OCI-LY1 (cell line): ENCODE results near the gene CIB1.

Experiments used
- H2AFZ ChIP-seq: fragments of 200-600 bp; sonication (generic), shearing (Covaris generic); 2 replicates; pipeline ENCODE4 v1.6.0; 2014; ENCODE audit warnings: antibody characterized with exemption, mild to moderate bottlenecking, low read length
- H3F3A ChIP-seq: fragments of 200-600 bp; sonication (generic), shearing (Covaris generic); 2 replicates; pipeline ENCODE4 v1.6.0; 2014; ENCODE audit warnings: mild to moderate bottlenecking, antibody characterized with exemption, low read length, moderate library complexity; ENCODE audit not compliant: insufficient read depth
- H3K27ac ChIP-seq: fragments of 200-600 bp; sonication (generic); 2 replicates; pipeline ENCODE4 v1.5.1; 2014; ENCODE audit warnings: low read length, mixed run types, mild to moderate bottlenecking, low read depth; ENCODE audit not compliant: poor library complexity, severe bottlenecking
- H3K27me3 ChIP-seq: fragments of 200-600 bp; sonication (generic); 2 replicates; pipeline ENCODE4 v1.6.0; 2014; ENCODE audit warnings: antibody characterized with exemption, mild to moderate bottlenecking, low read length, moderate library complexity; ENCODE audit not compliant: insufficient read depth
- H3K36me3 ChIP-seq: fragments of 200-600 bp; sonication (generic); 2 replicates; pipeline ENCODE4 v1.6.1; 2014; ENCODE audit warnings: mild to moderate bottlenecking, antibody characterized with exemption, low read length, moderate library complexity, mixed read lengths; ENCODE audit not compliant: insufficient read depth
- H3K4me1 ChIP-seq: fragments of 200-600 bp; sonication (generic); 2 replicates; pipeline ENCODE4 v1.5.1; 2014; ENCODE audit warnings: mild to moderate bottlenecking, low read length, moderate library complexity; ENCODE audit not compliant: insufficient read depth, severe bottlenecking
- H3K4me2 ChIP-seq: fragments of 200-600 bp; sonication (generic), shearing (Covaris generic); 2 replicates; pipeline ENCODE4 v1.6.1; 2014; ENCODE audit warnings: low read length
- H3K4me3 ChIP-seq: fragments of 200-600 bp; sonication (generic); 2 replicates; pipeline ENCODE4 v1.5.1; 2014; ENCODE audit warnings: low read length, low read depth, mild to moderate bottlenecking, mixed read lengths; ENCODE audit not compliant: poor library complexity, severe bottlenecking
- H3K79me2 ChIP-seq: fragments of 200-600 bp; shearing (Covaris generic); 2 replicates; pipeline ENCODE4 v1.6.1; 2016; ENCODE audit warnings: mixed run types, low read length, mixed read lengths; ENCODE audit not compliant: insufficient read depth
- H3K9ac ChIP-seq: fragments of 200-600 bp; sonication (generic), shearing (Covaris generic); 2 replicates; pipeline ENCODE4 v1.6.1; 2014; ENCODE audit warnings: mild to moderate bottlenecking, low read length, mixed read lengths
- H3K9me2 ChIP-seq: fragments of 200-600 bp; sonication (generic), shearing (Covaris generic); 2 replicates; pipeline ENCODE4 v1.6.1; 2014; ENCODE audit warnings: low read depth, mild to moderate bottlenecking, low read length, mixed read lengths
- H3K9me3 ChIP-seq: fragments of 200-600 bp; shearing (Covaris generic); 2 replicates; pipeline ENCODE4 v1.6.1; 2014; ENCODE audit warnings: low read length, mixed read lengths
- H4K20me1 ChIP-seq: fragments of 200-600 bp; sonication (generic), shearing (Covaris generic); 2 replicates; pipeline ENCODE4 v1.6.0; 2016; ENCODE audit warnings: mild to moderate bottlenecking, low read length; ENCODE audit not compliant: insufficient read depth
- EZH2 ChIP-seq: fragments of 200-600 bp; sonication (generic), shearing (Covaris generic); IDR thresholded peaks from 2 replicates; pipeline ENCODE4 v1.8.0; 2017; ENCODE audit warnings: borderline replicate concordance, mixed run types, mild to moderate bottlenecking, antibody characterized with exemption, low read length, moderate library complexity, mixed read lengths
- TF ChIP-seq, protein P1 (sequence below): fragments of 200-600 bp; sonication (generic), shearing (Covaris generic); IDR thresholded peaks from 2 replicates; pipeline ENCODE4 v1.5.1; 2017; ENCODE audit warnings: mild to moderate bottlenecking, antibody characterized with exemption, low read length, moderate library complexity, mixed read lengths

CIB1 gene

DNA sequence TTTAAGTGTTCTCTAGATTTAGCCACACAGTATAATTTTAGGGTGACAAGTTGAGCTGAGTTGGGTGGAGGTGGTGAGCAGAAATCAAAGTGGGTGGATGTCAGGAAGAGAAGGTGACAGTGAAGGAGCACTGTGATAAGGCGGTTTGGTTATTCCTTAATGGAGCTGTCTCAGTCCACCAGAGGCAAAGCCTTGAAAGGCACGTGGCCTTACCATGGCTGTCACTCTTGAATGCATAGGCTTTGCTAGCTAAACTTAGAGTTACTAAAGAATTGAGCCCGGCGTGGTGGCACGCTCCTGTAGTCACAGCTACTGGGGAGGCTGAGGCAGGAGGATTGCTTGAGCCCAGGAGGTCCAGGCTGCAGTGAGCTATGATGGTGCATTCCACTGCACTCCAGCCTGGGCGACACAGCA is 15.1 kb upstream of the CIB1 start:
- Histone ChIP-seq H3K4me3 (no peak overlapping the region), H3K9me3 (no peaks in the 10 kb centered on the region), H3K4me1 (peaks cover 4% of the 10 kb centered on the region), H3K27ac (no peak overlapping the region), H3F3A (no peaks in the 10 kb centered on the region), H3K9ac (no peak overlapping the region), H4K20me1 (no peaks in the 10 kb centered on the region), H2AFZ (no peak overlapping the region), H3K9me2 (no peaks in the 10 kb centered on the region), H3K4me2 (no peak overlapping the region), H3K36me3 (no peaks in the 10 kb centered on the region), H3K27me3 (0 out of 2 replicates have a peak, but pooled peaks cover 10% of the 10 kb centered on the region), H3K79me2 (no peaks in the 10 kb centered on the region)
- TF ChIP-seq, protein P1, sequence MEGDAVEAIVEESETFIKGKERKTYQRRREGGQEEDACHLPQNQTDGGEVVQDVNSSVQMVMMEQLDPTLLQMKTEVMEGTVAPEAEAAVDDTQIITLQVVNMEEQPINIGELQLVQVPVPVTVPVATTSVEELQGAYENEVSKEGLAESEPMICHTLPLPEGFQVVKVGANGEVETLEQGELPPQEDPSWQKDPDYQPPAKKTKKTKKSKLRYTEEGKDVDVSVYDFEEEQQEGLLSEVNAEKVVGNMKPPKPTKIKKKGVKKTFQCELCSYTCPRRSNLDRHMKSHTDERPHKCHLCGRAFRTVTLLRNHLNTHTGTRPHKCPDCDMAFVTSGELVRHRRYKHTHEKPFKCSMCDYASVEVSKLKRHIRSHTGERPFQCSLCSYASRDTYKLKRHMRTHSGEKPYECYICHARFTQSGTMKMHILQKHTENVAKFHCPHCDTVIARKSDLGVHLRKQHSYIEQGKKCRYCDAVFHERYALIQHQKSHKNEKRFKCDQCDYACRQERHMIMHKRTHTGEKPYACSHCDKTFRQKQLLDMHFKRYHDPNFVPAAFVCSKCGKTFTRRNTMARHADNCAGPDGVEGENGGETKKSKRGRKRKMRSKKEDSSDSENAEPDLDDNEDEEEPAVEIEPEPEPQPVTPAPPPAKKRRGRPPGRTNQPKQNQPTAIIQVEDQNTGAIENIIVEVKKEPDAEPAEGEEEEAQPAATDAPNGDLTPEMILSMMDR: no peak
- TF ChIP-seq EZH2: no peak

GRCh38 chr15:90243943-90244639 is 10.3 kb upstream of the CIB1 start:
- Histone ChIP-seq H4K20me1 (no peaks in the 10 kb centered on the region), H3K27ac (no peak overlapping the region), H3K9me2 (no peaks in the 10 kb centered on the region), H3F3A (no peaks in the 10 kb centered on the region), H3K4me1 (no peaks in the 10 kb centered on the region), H3K79me2 (no peaks in the 10 kb centered on the region), H3K36me3 (peaks cover 6% of the 10 kb centered on the region; the same call in 1 of the 2 replicates), H3K9ac (no peak overlapping the region), H3K9me3 (no peaks in the 10 kb centered on the region), H3K27me3 (no peaks in the 10 kb centered on the region), H3K4me2 (no peak overlapping the region), H3K4me3 (no peak overlapping the region), H2AFZ (no peak overlapping the region)
- TF ChIP-seq EZH2: no peak
- TF ChIP-seq, protein P1: no peak

DNA sequence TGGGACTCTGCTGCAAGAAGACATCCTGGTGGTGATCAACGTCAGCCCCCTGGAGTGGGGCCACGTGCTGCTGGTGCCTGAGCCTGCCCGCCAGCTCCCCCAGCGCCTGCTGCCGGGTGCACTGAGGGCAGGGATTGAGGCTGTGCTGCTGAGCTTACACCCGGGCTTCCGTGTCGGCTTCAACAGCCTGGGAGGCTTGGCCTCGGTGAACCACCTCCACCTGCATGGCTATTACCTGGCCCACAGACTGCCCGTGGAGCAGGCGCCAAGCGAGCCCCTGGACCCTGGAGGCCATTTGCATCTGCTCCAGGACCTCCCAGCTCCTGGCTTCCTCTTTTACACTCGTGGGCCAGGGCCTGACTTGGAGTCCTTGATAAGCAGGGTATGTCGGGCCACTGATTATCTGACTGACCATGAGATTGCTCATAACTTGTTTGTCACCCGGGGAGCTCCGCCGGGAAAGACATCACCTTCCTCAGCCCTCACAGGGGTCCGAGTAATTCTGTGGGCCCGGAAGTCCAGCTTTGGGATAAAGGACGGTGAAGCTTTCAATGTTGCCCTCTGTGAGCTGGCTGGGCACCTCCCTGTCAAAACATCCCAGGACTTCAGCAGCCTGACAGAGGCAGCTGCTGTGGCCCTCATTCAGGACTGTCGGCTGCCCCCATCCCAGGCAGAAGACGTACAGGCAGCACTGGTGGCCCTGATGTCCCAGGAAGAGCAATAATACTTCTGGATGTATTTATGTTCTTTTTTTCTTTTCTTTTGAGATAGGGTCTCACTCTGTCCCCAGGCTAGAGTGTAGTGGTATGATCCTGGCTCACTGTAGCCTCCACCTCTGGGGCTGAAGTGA is 7.8 kb upstream of the CIB1 start:
- Histone ChIP-seq H3K79me2 (no peaks in the 10 kb centered on the region), H3K36me3 (peaks cover 23% of the 10 kb centered on the region), H3K4me1 (no peaks in the 10 kb centered on the region), H4K20me1 (no peaks in the 10 kb centered on the region), H3K27me3 (no peaks in the 10 kb centered on the region), H3K9me3 (no peaks in the 10 kb centered on the region), H3F3A (no peaks in the 10 kb centered on the region), H3K27ac (no peak overlapping the region), H3K4me2 (no peak overlapping the region), H3K9me2 (no peaks in the 10 kb centered on the region), H3K4me3 (no peak overlapping the region), H2AFZ (no peak overlapping the region), H3K9ac (no peak overlapping the region)
- TF ChIP-seq EZH2: no peak
- TF ChIP-seq, protein P1: no peak
